Breast epithelium (tissue), 4 donors: ENCODE data around the gene HS6ST3. TPM values are rescaled to one million over a fixed set of nuclear protein-coding genes. Genes with fewer than 3 reads are reported as not detected.

Experiments
- DNase-seq, 2 donors: peaks; one replicate each; pipeline ENCODE4 v3.0.0-alpha.2; 2019; ENCODE audit warnings: low spot score in 2 of 2
- H3K27ac ChIP-seq, 2 donors: fragments of 200-600 bp; sonication (generic) in 1 of 2; one replicate each; pipeline ENCODE4 v1.5.1; 2016 to 2019; ENCODE audit warnings: mild to moderate bottlenecking in 1 of 2
- H3K27me3 ChIP-seq, 2 donors: fragments of 200-600 bp; sonication (generic) in 1 of 2; one replicate each; pipeline versions ENCODE4 v1.5.1 to v1.6.0; 2017 to 2019; ENCODE audit warnings: control low read depth in 1 of 2, mild to moderate bottlenecking in 1 of 2
- H3K36me3 ChIP-seq: fragments of 200-600 bp; one replicate; pipeline ENCODE4 v1.5.1; 2019
- H3K4me1 ChIP-seq, 2 donors: fragments of 200-600 bp; sonication (generic); one replicate each; pipeline ENCODE4 v1.5.1; 2016 to 2019; ENCODE audit warnings: control low read depth in 1 of 2
- H3K4me3 ChIP-seq, 3 donors: fragments of 200-600 bp; sonication (generic); 1 replicate in 2 of 3; 2 replicates in 1 of 3; pipeline ENCODE4 v1.5.1; 2016 to 2019; ENCODE audit warnings: mild to moderate bottlenecking in 3 of 3, moderate library complexity in 2 of 3
- H3K9me3 ChIP-seq, 2 donors: fragments of 200-600 bp; sonication (generic) in 1 of 2; one replicate each; pipeline ENCODE4 v1.5.1; 2016 to 2019; ENCODE audit warnings: control low read depth in 1 of 2
- CTCF ChIP-seq, 3 donors: fragments of 450-650 bp; IDR thresholded peaks; one replicate each; pipeline ENCODE4 v1.5.1; 2016 to 2017; ENCODE audit warnings: antibody characterized with exemption in 3 of 3, mild to moderate bottlenecking in 3 of 3, moderate library complexity in 3 of 3
- POLR2A ChIP-seq: fragments of 450-650 bp; IDR thresholded peaks from one replicate; pipeline ENCODE4 v1.6.1; 2016; ENCODE audit warnings: antibody characterized with exemption, mild to moderate bottlenecking, moderate library complexity
- POLR2AphosphoS5 ChIP-seq, 3 donors: sonication (generic); formaldehyde crosslinking; IDR thresholded peaks; one replicate each; pipeline ENCODE4 v1.6.1; 2017; ENCODE audit warnings: antibody characterized with exemption in 3 of 3
- intact Hi-C: fragments of 100-400 bp; cut with DNase I; formaldehyde crosslinking; loops from one replicate; pipeline ENCODE4 v1.15.1; 2023; ENCODE audit warnings: low total_unique reads
- total RNA-seq, 3 donors: library from RNA; depleted of rRNA; stranded (reverse); fragments of >200 nt; gene quantifications; one replicate each; pipeline ENCODE4 v1.1.0, GENCODE V29; 2016

The HS6ST3 gene
- total RNA-seq, 3 donors from 2014 or later: under 0.01 to 1.3 (median 0.59) TPM

GRCh38 chr13:96726651-96727050, 636.7 kb downstream of the HS6ST3 start:
- Histone ChIP-seq H3K9me3 (peaks cover 0 to 9% of the 10 kb centered on the region in 2 donors), H3K36me3 (no peaks in the 10 kb centered on the region), H3K27me3 (no peaks in the 10 kb centered on the region), H3K27ac (no peak overlapping the region), H3K4me3 (no peak overlapping the region), H3K4me1 (no peaks in the 10 kb centered on the region)
- intact Hi-C loops: no loop called here
- no peak for TF ChIP-seq POLR2A
- TF ChIP-seq POLR2AphosphoS5 (IDR thresholded peaks at IDR 0.05): no peak
- no peak for TF ChIP-seq CTCF (IDR thresholded peaks at IDR 0.05)
- no peak for DNase-seq

- H3K36me3 ChIP-seq: no peaks in the 10 kb centered on the region
- H3K4me3 ChIP-seq: no peak overlapping the region
Measured at GRCh38 chr13:96728463-96728862, 638.6 kb downstream of the HS6ST3 start.

GRCh38 chr13:96730676-96731075, 640.8 kb downstream of the HS6ST3 start:
- Histone ChIP-seq H3K4me3 (no peak overlapping the region), H3K36me3 (no peaks in the 10 kb centered on the region), H3K4me1 (no peaks in the 10 kb centered on the region), H3K27me3 (no peaks in the 10 kb centered on the region), H3K9me3 (peaks cover 0 to 9% of the 10 kb centered on the region in 2 donors), H3K27ac (no peak overlapping the region)
- TF ChIP-seq CTCF (IDR thresholded peaks at IDR 0.05) (no peak), POLR2AphosphoS5 (IDR thresholded peaks at IDR 0.05) (no peak), POLR2A (no peak)
- no peak for DNase-seq
- intact Hi-C loops: no loop called here

More at GRCh38 chr13:96728463-96728862, 638.6 kb downstream of the HS6ST3 start:
- Histone ChIP-seq H3K27me3 (no peaks in the 10 kb centered on the region), H3K9me3 (peaks cover 0 to 9% of the 10 kb centered on the region in 2 donors), H3K27ac (no peak overlapping the region), H3K4me1 (no peaks in the 10 kb centered on the region)
- DNase-seq: no peak
- no peak for TF ChIP-seq POLR2A
- no peak for TF ChIP-seq POLR2AphosphoS5 (IDR thresholded peaks at IDR 0.05)
- no peak for TF ChIP-seq CTCF (IDR thresholded peaks at IDR 0.05)
- intact Hi-C loops: no loop called here

DNA sequence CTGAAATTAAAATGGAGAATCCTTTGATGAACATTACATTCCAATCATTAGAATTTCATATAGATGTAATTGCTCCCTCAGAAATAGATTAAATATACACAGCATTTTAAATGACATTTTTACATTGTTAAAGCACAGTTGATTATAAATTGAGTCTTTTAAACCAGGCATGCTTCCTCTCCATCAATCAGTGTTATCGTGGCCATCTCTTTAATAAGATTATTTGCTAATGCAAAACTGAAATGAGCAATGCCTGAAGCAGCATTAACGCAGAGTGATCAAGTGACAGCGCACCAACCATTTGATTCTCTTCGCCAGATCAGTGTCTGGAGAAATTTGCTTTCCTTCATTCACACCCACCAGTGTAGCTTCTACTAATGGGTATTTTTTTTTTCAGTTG, 644.6 kb downstream of the HS6ST3 start:
- intact Hi-C loops: no loop called here
- Histone ChIP-seq H3K27me3 (no peaks in the 10 kb centered on the region), H3K27ac (no peak overlapping the region), H3K36me3 (no peaks in the 10 kb centered on the region), H3K9me3 (no peaks in the 10 kb centered on the region), H3K4me3 (no peak overlapping the region), H3K4me1 (no peaks in the 10 kb centered on the region)
- TF ChIP-seq POLR2A (no peak), CTCF (IDR thresholded peaks at IDR 0.05) (no peak), POLR2AphosphoS5 (IDR thresholded peaks at IDR 0.05) (no peak)
- no peak for DNase-seq

GRCh38 chr13:96741779-96742178, 651.9 kb downstream of the HS6ST3 start:
- Histone ChIP-seq H3K9me3 (no peaks in the 10 kb centered on the region), H3K27ac (no peak overlapping the region), H3K36me3 (no peaks in the 10 kb centered on the region), H3K27me3 (no peaks in the 10 kb centered on the region), H3K4me1 (no peaks in the 10 kb centered on the region), H3K4me3 (no peak overlapping the region)
- TF ChIP-seq CTCF (IDR thresholded peaks at IDR 0.05) (no peak), POLR2A (no peak), POLR2AphosphoS5 (IDR thresholded peaks at IDR 0.05) (no peak)
- DNase-seq: no peak
- intact Hi-C loops: no loop called here
